K562 treated with DMSO at 1 percent for 48 hours (cell line): ENCODE measurements around the gene RUFY3. TPM values are rescaled to one million over a fixed set of nuclear protein-coding genes. Genes with fewer than 3 reads are reported as not detected.

ENCODE experiments used
- total RNA-seq: library from RNA; unstranded; fragments of 300-600 nt; gene quantifications from 2 replicates; pipeline ENCODE4 v1.2.3, GENCODE V29; 2022; ENCODE audit warnings: low replicate concordance; ENCODE audit errors: extremely low read depth

Gene RUFY3, protein sequence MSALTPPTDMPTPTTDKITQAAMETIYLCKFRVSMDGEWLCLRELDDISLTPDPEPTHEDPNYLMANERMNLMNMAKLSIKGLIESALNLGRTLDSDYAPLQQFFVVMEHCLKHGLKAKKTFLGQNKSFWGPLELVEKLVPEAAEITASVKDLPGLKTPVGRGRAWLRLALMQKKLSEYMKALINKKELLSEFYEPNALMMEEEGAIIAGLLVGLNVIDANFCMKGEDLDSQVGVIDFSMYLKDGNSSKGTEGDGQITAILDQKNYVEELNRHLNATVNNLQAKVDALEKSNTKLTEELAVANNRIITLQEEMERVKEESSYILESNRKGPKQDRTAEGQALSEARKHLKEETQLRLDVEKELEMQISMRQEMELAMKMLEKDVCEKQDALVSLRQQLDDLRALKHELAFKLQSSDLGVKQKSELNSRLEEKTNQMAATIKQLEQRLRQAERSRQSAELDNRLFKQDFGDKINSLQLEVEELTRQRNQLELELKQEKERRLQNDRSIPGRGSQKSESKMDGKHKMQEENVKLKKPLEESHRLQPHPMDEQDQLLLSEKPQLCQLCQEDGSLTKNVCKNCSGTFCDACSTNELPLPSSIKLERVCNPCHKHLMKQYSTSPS
- not detected in 2 replicates for total RNA-seq

DNA sequence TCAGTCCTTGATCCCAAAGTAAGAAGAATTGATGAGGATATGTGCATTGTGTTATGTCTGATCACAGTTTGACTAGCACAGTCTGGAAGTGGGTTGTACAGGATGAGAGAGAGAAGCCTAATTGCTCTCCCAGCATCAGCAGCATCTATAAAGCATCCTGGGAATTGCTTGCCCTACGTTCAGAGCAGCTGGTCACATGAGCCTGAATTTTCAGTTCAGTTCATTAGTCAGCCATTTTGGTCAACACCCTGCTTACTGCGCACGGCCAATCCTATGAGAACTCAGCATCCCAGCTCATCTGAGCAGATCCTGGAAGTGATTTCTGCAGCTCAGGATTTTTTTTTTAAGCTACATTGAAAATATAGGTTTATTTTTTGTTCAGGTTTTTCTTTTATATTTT, at the start of gene RUFY3:
TSS of gene RUFY3 (plus strand) at position 218 of the 400 bp plus-strand sequence. CDS start 610 bp downstream, outside the sequence.

DNA sequence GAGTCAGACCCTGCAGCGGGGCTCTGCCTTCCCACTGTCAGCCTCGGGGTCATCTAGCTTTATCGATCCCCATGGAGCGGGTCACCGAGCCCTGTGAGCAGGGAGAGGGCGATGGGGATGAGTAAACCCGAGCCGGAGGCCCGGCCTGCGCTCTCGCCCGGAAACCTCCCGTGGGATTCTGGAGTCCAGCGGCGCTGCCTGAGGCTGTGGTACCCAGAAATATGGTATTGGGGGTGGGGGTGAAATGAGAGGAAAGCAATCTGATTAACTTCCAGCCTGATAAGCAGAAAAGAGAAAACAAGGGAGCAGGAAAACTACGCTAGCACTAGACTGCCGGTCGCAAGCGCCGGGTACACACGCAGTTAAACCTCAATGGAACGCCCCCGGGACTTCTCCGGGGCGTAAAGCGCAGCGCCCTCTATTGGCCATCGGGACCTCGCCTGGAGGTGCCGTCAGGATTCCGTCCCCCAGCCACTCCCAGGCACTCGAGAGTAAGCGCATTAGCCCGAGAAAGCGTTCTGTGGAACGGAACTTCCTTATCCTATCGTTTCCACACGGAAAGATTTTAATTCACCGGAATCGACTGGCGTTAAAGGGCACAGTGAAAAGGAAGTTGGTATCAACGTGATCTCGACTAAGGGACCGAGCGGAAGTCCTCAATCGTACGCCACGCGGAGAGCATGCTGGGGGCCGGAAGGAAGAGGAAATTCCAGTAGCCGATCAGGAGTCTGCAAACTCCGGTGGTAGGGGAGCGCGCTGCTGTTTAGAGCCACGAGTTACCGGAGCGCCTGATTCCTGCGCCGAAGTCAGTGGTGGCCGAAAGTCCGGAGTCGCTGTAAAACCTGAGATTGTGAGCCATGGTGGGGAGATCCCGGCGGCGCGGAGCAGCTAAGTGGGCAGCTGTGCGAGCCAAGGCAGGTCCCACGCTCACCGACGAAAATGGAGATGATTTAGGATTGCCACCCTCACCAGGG, 33.7 kb upstream of the RUFY3 start, which contains the start of gene UTP3:
TSS of gene UTP3 (plus strand) at position 712 of the 974 bp plus-strand sequence. CDS start at position 858, 146 bp downstream.

DNA sequence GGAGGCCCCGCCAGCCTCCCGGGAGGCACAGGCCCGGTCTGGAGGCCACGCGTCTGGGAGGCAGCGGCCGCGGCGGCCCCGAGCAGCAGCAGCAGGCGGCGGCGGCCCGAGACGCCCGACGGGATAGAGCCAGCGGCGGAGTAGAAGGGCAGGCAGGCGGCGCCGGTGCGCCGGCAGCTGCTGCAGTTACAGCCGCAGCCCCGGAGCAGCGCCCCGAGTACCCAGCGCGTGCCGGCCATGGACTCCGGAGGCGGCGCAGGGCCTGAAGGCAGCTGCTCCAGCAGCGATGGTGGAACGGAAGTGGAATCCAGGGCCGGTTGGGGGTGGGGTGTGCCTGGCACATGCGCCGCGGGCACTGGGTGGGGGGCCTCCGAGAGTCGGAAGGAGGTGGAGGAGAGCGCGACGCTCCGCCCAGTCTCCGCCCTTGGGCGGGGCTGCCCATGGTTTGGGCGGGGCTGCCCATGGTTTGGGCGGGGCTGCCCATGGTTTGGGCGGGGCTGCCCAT, 117.9 kb downstream of the RUFY3 start, which contains the start of gene GRSF1:
TSS of gene GRSF1 (minus strand) at position 302 of the 505 bp plus-strand sequence. CDS start at position 239, 63 bp downstream.

Other genes with a start within 250 kb of the RUFY3 start
- not detected in 2 replicates for gene MUC7, start 249.8 kb upstream of the RUFY3 start, total RNA-seq
- not detected in 2 replicates for gene AMTN, start 203.4 kb upstream of the RUFY3 start, total RNA-seq
- not detected in 2 replicates for gene AMBN, start 129.7 kb upstream of the RUFY3 start, total RNA-seq
- not detected in 2 replicates for gene ENAM, start 93.2 kb upstream of the RUFY3 start, total RNA-seq
- not detected in 2 replicates for gene JCHAIN, start 55.5 kb upstream of the RUFY3 start, total RNA-seq
- gene UTP3, start 33.4 kb upstream of the RUFY3 start, total RNA-seq: not detected in 2 replicates
- gene GRSF1, start 117.9 kb downstream of the RUFY3 start, total RNA-seq: not detected in 2 replicates
- gene MOB1B, start 180.4 kb downstream of the RUFY3 start, total RNA-seq: not detected in 2 replicates